Adrenal gland (tissue), 12 donors: ENCODE data around the gene TFAP2E. TPM values are rescaled to one million over a fixed set of nuclear protein-coding genes. Genes with fewer than 3 reads are reported as not detected.
A peak's percentile ranks its signal among the peaks of the same experiment; 100 is the strongest.

ENCODE experiments used
- DNase-seq, 7 donors: peaks; one replicate each; pipeline ENCODE4 v3.0.0-alpha.2; 2019 to 2020
- H3K27ac ChIP-seq, 5 donors: fragments of 200-600 bp; sonication (generic) in 4 of 5; 1 replicate in 3 of 5; 2 replicates in 2 of 5; pipeline versions ENCODE4 v1.5.1 to v1.8.0; 2016 to 2020; ENCODE audit warnings: mild to moderate bottlenecking in 1 of 5
- H3K27me3 ChIP-seq: fragments of 200-600 bp; 2 replicates; pipeline ENCODE4 v1.8.0; 2021
- H3K36me3 ChIP-seq, 2 donors: fragments of 200-600 bp; replicated peaks in 1 of 2; 1 replicate in 1 of 2; 2 replicates in 1 of 2; pipeline versions ENCODE4 v1.5.1 to v1.8.0; 2018 to 2022
- H3K4me1 ChIP-seq, 2 donors: fragments of 200-600 bp; replicated peaks in 1 of 2; 1 replicate in 1 of 2; 2 replicates in 1 of 2; pipeline versions ENCODE4 v1.5.1 to v1.8.0; 2018 to 2021
- H3K4me3 ChIP-seq, 4 donors: fragments of 200-600 bp; sonication (generic) in 3 of 4; one replicate each; pipeline ENCODE4 v1.5.1; 2016 to 2018
- H3K9me3 ChIP-seq, 3 donors: fragments of 200-600 bp; sonication (generic) in 1 of 3; replicated peaks in 1 of 3; 1 replicate in 2 of 3; 2 replicates in 1 of 3; pipeline versions ENCODE4 v1.5.1 to v1.8.0; 2016 to 2021
- POLR2A ChIP-seq, 2 donors: fragments of 450-650 bp; IDR thresholded peaks; one replicate each; pipeline ENCODE4 v1.6.1; 2017; ENCODE audit warnings: antibody characterized with exemption in 2 of 2, mild to moderate bottlenecking in 2 of 2, moderate library complexity in 1 of 2
- WGBS, 4 donors: extraction: QIAGEN DNeasy Blood & Tissue Kit in 2 of 4; methylation state at CpG; one replicate each; pipeline versions ENCODE4 v1.1.5 to v1.1.7; 2013 to 2017; 5-methylcytosine and 5-hydroxymethylcytosine counted together
- intact Hi-C, 2 donors: fragments of 100-400 bp; cut with DNase I; formaldehyde crosslinking; loops; one replicate each; pipeline versions ENCODE4 v1.14.1 to v1.15.0; 2022 to 2023
- polyA plus RNA-seq, 3 donors: library from polyadenylated mRNA; stranded (reverse); fragments of 200-250 nt in 2 of 3; fragments of 350-450 nt in 1 of 3; fragmentation: Illumina TruSeq in 1 of 3; extraction: RNeasy Lipid Tissue Mini Kit (QIAGEN cat#74804) in 1 of 3; gene quantifications; one replicate each; pipeline ENCODE4 v1.2.3, GENCODE V29; 2013 to 2014
- total RNA-seq, 9 donors: library from RNA; depleted of rRNA in 4 of 9; stranded (reverse); fragments of >200 nt in 4 of 9; fragments of 120-200 nt in 1 of 9; fragmentation: NEBNext Ultra II Directional in 1 of 9; extraction: Animal tissue kit (Norgen Biotek cat#: 25700) in 1 of 9; gene quantifications; one replicate each; pipeline versions ENCODE4 v1.1.0 to v1.2.4, GENCODE V29; 2013 to 2023
- TF ChIP-seq, protein P1 (sequence below), 6 experiments: fragments of 450-650 bp in 4 of 6; fragments of 200-600 bp in 2 of 6; sonication (generic) in 1 of 6; IDR thresholded peaks; 1 replicate in 5 of 6; 2 replicates in 1 of 6; pipeline versions ENCODE4 v1.5.1 to v1.8.0; 2016 to 2021; ENCODE audit warnings: antibody characterized with exemption in 6 of 6, mild to moderate bottlenecking in 2 of 6, moderate library complexity in 1 of 6
- donor health status: healthy with polysubstance abuse.
- donor health status: Bipolar disorder and iron deficiency.
- donor health status: DM: yes; HTN: yes; CAD: no.
- donor health status: DM: no; HTN: no; CAD: no.
- donor health status: DM: no; HTN: no; CAD: no.
- donor health status: DM: yes; HTN: yes; CAD: no.

The TFAP2E gene
- total and polyA plus RNA-seq, 12 donors, result 0.21 to 2.1 (median 0.53) TPM; not detected in 4

DNA sequence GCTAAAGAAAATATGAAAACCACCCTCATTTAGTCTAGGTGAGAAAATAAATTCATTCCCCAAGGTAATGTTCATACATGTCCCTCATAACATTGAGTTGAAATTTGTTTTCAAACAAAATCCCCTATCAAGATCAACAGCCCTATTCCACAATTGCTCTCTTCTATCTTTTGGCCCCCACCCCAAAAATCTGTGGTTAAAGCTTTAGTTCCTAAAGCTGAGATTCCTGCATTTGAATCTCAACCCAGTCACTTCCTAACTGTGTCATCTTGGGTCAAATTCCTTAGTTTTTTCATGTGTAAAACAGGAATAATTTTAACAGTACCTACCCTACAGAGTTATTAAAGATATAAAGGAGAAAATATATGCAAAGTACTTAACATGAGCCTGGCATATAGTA lies 37.9 kb upstream of the TFAP2E start:
- no peak for TF ChIP-seq POLR2A (IDR thresholded peaks at IDR 0.05)
- TF ChIP-seq, protein P1, sequence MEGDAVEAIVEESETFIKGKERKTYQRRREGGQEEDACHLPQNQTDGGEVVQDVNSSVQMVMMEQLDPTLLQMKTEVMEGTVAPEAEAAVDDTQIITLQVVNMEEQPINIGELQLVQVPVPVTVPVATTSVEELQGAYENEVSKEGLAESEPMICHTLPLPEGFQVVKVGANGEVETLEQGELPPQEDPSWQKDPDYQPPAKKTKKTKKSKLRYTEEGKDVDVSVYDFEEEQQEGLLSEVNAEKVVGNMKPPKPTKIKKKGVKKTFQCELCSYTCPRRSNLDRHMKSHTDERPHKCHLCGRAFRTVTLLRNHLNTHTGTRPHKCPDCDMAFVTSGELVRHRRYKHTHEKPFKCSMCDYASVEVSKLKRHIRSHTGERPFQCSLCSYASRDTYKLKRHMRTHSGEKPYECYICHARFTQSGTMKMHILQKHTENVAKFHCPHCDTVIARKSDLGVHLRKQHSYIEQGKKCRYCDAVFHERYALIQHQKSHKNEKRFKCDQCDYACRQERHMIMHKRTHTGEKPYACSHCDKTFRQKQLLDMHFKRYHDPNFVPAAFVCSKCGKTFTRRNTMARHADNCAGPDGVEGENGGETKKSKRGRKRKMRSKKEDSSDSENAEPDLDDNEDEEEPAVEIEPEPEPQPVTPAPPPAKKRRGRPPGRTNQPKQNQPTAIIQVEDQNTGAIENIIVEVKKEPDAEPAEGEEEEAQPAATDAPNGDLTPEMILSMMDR (IDR thresholded peaks at IDR 0.05), result no peak
- H3K4me1 ChIP-seq, result peaks cover 26 to 56% of the 10 kb centered on the region in 2 donors
- H3K4me3 ChIP-seq, result no peak overlapping the region
- intact Hi-C loops, result no loop called here
- H3K27me3 ChIP-seq, result no peaks in the 10 kb centered on the region
- no peak for DNase-seq
- no peaks in the 10 kb centered on the region for H3K9me3 ChIP-seq
- H3K27ac ChIP-seq, result no peak overlapping the region
- H3K36me3 ChIP-seq, result no peaks in the 10 kb centered on the region

DNA sequence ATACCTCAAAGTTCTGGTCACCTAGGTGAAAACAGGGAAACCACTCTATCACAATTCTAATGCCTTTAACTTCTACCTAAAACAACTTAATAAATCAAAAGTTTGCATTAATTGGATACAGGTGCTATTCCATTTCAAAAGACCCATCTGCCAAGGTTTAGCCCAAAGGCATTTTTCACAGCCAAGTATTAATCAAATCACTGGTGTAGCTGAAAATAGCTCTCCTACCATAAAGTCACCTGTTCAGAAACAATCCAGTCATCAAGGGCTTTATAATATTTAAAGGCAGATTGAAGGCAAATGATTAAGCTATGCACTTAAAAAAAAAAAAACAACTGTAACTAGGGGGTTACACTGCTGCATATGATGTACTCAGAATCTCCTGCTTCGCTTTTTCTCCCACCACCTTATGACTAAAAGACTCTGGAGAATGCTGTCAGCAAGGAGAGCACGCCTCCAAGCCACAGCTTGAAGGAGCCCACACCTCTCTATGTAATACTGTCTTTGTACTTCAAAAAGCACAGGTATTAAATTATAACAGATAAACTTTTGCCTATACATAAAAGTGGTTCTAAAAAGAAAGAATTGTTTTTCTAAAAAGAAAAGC lies 36.5 kb upstream of the TFAP2E start:
- Histone ChIP-seq H3K36me3 (no peaks in the 10 kb centered on the region), H3K4me3 (no peak overlapping the region), H3K4me1 (peaks cover 28 to 59% of the 10 kb centered on the region in 2 donors), H3K27me3 (no peaks in the 10 kb centered on the region), H3K9me3 (no peaks in the 10 kb centered on the region), H3K27ac (peak overlapping the region in 2 of 5 donors; percentile 13 to 36)
- DNase-seq, result no peak
- TF ChIP-seq, protein P1 (IDR thresholded peaks at IDR 0.05), result no peak
- no peak for TF ChIP-seq POLR2A (IDR thresholded peaks at IDR 0.05)
- intact Hi-C loops, result no loop called here
- 88 to 97% (median 91%) methylated on average over 2 of the region's 2 CpGs for WGBS, 4 donors

DNA sequence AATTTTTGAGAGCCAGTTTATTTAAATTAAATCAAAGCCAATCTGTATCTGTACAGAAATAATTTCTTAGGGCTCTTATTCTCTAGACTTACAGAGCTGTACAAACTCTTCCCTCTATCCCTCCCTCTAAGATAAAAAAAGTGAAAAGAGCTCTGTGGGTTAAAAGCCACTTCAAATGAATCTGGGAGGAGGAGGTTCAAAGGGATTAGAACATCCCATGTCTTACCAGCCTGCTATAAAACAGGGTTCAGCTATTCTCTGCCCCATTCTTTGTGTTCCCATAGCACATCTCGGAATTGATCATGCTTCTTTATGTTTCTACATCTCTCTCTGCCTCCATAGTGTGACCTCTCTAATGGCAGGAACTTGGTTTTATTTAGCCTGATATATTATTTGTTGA lies 35.3 kb upstream of the TFAP2E start:
- Histone ChIP-seq H3K27me3 (no peaks in the 10 kb centered on the region), H3K9me3 (no peaks in the 10 kb centered on the region), H3K36me3 (no peaks in the 10 kb centered on the region), H3K4me1 (peaks cover 28 to 66% of the 10 kb centered on the region in 2 donors), H3K4me3 (no peak overlapping the region), H3K27ac (peak overlapping the region in 2 of 5 donors; percentile 13 to 36)
- TF ChIP-seq, protein P1 (IDR thresholded peaks at IDR 0.05), result no peak
- no peak for TF ChIP-seq POLR2A (IDR thresholded peaks at IDR 0.05)
- 78 to 92% (median 85%) methylated on average over 1 of the region's 1 CpG for WGBS, 4 donors
- intact Hi-C loops, result no loop called here
- DNase-seq, result no peak

DNA sequence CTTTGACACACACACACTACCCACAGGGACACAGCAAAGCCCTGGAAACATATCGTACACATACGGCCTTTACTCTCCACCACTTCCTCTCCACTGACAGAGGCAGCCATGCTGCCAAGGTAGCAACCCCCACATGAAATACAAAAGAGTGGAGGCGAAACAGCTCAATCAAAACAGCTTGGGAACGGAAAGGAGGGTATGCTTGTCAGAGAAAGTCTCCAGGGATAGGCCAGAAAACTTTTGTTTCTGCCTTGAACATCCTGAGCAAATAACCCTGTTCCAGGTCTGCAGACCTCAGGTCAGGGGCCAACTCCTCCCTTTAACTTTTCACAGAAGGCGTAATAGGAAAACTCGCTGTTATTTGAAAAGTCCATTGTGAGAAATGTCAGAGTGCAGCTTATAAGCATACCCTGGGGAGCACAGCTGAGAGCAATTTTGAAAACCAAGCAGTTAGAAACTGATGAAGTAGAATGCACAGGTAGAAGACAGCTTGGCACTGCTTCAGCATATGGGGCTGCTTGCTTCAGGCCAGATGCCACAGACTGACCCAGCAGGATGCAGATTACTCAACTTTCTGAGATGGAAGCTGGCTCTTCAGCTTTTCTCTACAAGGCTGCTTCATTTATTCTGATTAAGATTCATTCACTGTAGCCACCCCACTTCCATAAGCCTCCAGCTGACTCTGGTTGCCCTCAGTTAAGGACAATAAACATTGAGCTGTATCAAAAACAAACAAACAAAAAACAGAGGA lies 33.9 kb upstream of the TFAP2E start:
- H3K9me3 ChIP-seq, result no peaks in the 10 kb centered on the region
- H3K4me1 ChIP-seq, result peaks cover 28 to 66% of the 10 kb centered on the region in 2 donors
- no peaks in the 10 kb centered on the region for H3K27me3 ChIP-seq
- WGBS, 4 donors, result 62 to 80% (median 65%) methylated on average over 6 of the region's 6 CpGs
- TF ChIP-seq, protein P1 (IDR thresholded peaks at IDR 0.05), result no peak
- TF ChIP-seq POLR2A (IDR thresholded peaks at IDR 0.05), result no peak
- intact Hi-C loops, result no loop called here
- no peak for DNase-seq
- H3K4me3 ChIP-seq, result no peak overlapping the region
- peak overlapping the region in 4 of 5 donors; percentile 6 to 76 (median 37) for H3K27ac ChIP-seq
- no peaks in the 10 kb centered on the region for H3K36me3 ChIP-seq
